ENCODE measurements around the gene TPSD1.
"Not testable (repeated sequence)": the region's sequence is repeated elsewhere in the genome, so short reads cannot be mapped to it uniquely, and the experiment has no call there.

Gene TPSD1

GRCh38 chr16:1255276-1256122, at the start of gene TPSD1:
Gene TPSD1 (plus strand): TSS chr16:1256069. CDS start chr16:1256281, 212 bp downstream.
- DNase-seq, result not testable (repeated sequence)

GRCh38 chr16:1206326-1206725, 49.5 kb upstream of the TPSD1 start:
- no peak for DNase-seq

DNA sequence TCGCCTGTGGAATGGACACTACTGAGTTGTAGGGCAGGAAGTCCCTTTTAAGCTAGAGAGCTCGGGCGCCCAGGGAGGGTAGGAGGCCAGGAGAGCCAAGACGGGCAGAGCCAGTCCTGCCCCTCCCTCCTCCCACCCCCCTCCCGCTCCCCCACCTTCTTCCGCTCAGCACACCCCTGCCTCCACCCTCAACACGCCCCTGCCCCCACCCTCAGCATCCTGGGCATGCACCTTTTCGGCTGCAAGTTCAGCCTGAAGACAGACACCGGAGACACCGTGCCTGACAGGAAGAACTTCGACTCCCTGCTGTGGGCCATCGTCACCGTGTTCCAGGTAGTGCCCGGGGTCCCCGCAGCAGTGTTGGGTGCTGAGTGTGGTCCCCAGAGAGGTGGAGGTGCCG, 49.1 kb upstream of the TPSD1 start:
- DNase-seq, result no peak

GRCh38 chr16:1208239-1208830, 47.5 kb upstream of the TPSD1 start:
- no peak for DNase-seq

DNA sequence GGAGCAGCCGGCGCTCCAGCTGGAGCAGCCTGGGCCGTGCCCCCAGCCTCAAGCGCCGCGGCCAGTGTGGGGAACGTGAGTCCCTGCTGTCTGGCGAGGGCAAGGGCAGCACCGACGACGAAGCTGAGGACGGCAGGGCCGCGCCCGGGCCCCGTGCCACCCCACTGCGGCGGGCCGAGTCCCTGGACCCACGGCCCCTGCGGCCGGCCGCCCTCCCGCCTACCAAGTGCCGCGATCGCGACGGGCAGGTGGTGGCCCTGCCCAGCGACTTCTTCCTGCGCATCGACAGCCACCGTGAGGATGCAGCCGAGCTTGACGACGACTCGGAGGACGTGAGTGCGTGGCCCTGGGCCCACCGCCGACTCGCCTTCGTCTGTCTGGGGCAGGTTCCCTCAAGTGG, 46.8 kb upstream of the TPSD1 start:
- no peak for DNase-seq

- DNase-seq, result no peak
Measured at GRCh38 chr16:1210461-1210860, 45.4 kb upstream of the TPSD1 start.

- no peak for DNase-seq
Measured at GRCh38 chr16:1211451-1212268, 44.2 kb upstream of the TPSD1 start.

GRCh38 chr16:1212616-1213194, 43.2 kb upstream of the TPSD1 start:
- DNase-seq, result no peak

- DNase-seq, result no peak
Measured at GRCh38 chr16:1213231-1213630, 42.6 kb upstream of the TPSD1 start.

- DNase-seq, result no peak
Measured at GRCh38 chr16:1213796-1214372, 42.0 kb upstream of the TPSD1 start.

- no peak for DNase-seq
Measured at GRCh38 chr16:1214719-1215118, 41.1 kb upstream of the TPSD1 start.

GRCh38 chr16:1215574-1216295, 40.1 kb upstream of the TPSD1 start:
- DNase-seq, result no peak

GRCh38 chr16:1216296-1216619, 39.6 kb upstream of the TPSD1 start:
- no peak for DNase-seq

DNA sequence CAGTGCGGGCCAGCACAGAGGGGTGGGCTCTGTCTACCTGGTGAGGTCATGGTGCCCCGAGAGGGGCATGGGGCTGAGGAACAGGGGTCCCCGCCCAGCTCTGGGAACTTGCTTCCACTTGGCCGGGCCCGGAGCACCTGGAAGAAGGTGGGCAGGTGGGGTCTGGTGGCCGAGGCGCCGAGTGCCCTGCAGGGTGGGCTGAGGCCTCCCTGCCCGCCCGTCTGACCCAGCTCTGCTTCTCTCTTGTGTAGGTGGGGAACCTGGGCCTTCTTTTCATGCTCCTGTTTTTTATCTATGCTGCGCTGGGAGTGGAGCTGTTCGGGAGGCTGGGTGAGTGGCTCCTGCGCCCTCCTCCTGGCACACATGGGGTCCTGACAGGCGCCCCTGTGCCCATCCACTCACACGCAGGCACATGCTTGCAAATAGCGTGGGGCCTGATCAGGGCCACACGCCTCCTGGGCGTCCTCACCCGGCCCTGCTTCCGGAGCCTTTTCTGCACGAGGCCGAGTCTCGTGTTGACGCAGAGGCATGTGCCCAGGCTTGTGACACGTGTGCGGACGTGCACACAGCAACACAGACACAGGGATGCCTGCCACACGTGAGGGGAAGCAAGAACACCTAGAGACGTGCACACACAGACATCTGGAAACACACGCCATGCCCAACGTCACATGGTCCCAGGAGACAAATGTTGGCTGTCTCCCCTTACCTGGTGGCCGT, 39.0 kb upstream of the TPSD1 start:
- no peak for DNase-seq

- no peak for DNase-seq
Measured at GRCh38 chr16:1217526-1217925, 38.3 kb upstream of the TPSD1 start.

GRCh38 chr16:1218061-1218929, 37.6 kb upstream of the TPSD1 start:
- DNase-seq, result no peak

GRCh38 chr16:1218930-1219611, 36.8 kb upstream of the TPSD1 start:
- no peak for DNase-seq

DNA sequence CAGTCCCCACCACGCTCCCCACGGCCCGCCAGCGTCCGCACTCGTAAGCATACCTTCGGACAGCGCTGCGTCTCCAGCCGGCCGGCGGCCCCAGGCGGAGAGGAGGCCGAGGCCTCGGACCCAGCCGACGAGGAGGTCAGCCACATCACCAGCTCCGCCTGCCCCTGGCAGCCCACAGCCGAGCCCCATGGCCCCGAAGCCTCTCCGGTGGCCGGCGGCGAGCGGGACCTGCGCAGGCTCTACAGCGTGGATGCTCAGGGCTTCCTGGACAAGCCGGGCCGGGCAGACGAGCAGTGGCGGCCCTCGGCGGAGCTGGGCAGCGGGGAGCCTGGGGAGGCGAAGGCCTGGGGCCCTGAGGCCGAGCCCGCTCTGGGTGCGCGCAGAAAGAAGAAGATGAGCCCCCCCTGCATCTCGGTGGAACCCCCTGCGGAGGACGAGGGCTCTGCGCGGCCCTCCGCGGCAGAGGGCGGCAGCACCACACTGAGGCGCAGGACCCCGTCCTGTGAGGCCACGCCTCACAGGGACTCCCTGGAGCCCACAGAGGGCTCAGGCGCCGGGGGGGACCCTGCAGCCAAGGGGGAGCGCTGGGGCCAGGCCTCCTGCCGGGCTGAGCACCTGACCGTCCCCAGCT, 35.7 kb upstream of the TPSD1 start:
- DNase-seq, result no peak

GRCh38 chr16:1220841-1221627, 34.8 kb upstream of the TPSD1 start:
- DNase-seq, result no peak

Measured in NK-92 treated with Interleukin-12 subunit alpha and Interleukin-12 subunit beta, amount 100 ng/mL, for 24 hours (cell line).